GM19035 (cell line): ENCODE results near the gene HNRNPU.
A peak's percentile ranks its signal among the peaks of the same experiment; 100 is the strongest.

Experiments
- ATAC-seq: cut with Tn5 transposase; IDR thresholded peaks from one replicate; pipeline ENCODE4 v1.9.1; 2021; ENCODE audit not compliant: unreplicated experiment

HNRNPU gene

DNA sequence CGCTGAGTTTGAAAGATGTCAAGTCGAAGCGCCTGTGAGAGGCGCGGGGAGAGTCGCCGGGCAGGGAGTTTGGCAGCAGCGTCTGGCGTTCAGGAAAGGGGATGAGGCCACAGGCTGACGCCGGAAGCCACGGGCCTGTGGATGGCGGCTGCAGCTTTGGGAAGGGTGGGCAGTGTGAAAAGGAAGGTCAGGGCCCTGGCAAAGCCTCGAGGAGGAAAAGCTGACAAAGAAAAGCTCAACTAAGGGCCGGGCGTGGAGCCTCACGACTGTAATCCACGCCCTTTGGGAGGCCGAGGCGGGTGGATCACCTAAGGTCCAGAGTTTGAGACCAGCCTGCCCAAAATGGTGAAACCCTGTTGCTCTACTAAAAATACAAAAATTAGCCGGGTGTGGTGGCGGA is 54.1 kb downstream of the HNRNPU start:
- no peak for ATAC-seq

DNA sequence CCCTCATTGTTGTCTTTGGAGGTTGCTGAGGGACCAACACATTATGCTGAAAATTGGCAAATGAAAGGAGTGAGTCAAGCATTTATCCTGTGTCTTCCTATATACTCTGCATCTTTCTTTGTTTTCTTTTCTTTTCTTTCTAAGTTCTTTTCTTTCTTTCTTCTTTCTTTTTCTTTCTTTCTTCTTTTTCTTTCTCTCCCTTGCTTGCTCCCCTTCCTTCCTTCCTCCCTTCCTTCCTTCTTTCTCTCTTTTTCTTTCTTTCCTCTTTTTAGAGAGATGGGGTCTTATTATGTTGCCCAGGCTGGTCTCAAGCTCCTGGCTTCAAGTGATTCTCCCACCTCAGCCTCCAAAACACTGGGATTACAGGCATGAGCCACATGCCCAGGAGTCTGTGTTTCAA is 57.2 kb downstream of the HNRNPU start:
- no peak for ATAC-seq

DNA sequence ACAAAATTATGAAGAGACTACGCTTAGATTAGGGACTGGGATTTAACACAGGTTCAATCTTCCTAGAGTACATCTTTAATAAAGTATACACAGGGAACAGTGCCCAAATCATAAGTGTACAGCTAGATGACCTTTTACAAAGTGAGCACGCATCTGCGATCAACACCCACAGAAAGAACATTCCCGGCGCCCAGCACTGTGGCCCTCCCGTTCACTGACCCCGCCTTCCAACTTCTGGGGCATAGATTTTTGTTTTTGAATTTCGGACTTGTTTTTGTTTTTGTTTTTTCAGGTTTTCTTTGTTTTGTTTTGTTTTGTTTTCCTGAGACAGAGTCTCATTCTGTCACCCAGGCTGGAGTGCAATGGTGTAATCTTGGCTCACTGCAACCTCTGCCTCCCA is 59.5 kb downstream of the HNRNPU start:
- ATAC-seq, result no peak

DNA sequence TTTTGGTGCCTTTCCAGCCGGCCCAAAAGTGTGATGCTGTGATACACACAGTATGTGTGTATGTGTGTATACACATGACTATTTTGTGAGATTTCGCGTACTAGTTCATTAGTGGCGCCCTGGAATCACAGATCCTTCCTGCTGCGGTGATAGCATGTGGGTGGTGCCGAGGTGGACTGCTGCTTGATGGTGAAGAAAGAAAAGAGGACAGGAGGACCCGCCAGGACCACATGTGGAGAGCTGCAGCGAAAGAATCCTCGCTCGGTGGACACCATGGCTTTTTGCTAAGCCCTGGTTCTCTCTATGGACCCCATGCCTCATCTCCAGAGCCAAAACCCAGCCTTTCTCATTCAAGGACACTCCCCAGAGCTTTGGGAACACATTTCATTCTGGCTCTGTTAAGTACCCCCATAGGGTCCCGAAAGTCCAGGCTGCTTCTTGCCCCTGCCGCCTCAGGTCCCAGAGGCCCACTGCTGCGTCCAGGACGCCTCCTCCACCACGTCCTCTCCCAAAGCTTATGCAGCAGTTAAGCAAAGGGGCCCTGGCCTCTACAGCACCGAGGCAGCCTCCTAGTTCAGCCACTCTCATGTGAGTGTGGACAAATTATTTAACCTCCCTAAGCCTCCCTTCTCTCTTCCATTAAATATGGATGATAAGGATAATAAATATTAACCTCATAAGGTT is 61.6 kb downstream of the HNRNPU start:
- no peak for ATAC-seq

DNA sequence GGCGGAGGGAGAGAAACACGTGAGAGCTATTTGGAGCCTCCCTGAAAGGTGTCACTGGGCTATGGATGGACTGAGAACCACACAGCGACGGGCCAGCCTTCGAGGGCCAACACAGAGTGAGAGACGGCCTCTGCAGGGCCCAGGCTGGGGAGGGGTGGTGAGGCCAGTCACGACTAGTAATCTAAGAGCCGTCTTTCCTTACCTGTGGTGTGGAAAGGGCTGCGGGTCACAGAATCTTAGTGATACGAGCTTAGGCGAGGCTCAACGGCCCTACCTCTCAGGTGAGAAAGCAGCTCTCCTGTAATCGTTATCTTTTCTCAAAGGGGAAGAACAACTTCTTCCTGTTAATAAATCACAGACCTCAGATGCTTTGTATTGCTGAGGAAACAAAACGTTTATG is 62.3 kb downstream of the HNRNPU start:
- ATAC-seq, result no peak

DNA sequence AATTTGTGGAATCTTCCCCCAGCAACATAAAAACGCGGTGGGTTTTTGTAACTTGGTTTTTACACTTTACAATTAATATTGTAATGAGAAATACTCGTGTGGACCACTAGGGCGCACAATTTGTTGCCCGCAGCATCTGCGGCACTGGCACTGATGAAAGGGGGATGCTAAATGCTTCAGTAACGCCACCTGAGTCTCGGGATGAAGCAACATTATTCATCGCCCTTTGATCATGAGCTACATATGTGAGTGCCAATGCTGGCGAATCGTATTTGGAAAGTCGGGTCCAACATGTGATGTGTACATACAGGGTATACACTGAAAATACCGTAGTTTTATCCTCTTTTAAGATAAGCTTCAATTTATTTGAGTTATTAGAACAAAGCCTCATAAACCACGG is 63.1 kb downstream of the HNRNPU start:
- peak; percentile 83 for ATAC-seq

DNA sequence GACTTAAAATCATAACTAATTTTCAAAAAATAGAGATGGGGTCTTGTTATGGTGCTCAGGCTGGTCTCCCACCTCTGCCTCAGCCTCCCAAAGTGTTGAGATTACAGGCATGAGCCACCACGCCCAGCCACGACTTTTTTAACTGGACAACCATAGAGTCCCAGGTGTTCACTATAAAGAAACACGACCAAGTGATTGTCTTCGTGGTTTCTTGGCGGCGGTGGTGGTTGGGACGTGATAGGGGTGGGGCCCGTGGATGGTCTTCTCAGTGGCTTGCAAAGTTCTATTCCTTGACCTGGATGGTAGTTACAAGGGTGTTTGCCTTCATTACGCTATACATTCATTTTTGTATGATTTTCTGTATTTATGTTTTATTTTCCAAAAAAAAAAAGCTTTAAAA is 63.5 kb downstream of the HNRNPU start:
- peak; percentile 14 for ATAC-seq
